OCI-LY1 (cell line): ENCODE results near the gene DBR1.

Experiments
- CTCF ChIP-seq: fragments of 200-600 bp; sonication (generic), shearing (Covaris generic); IDR thresholded peaks from 2 replicates; pipeline ENCODE4 v1.5.1; 2017; ENCODE audit warnings: mild to moderate bottlenecking, antibody characterized with exemption, low read length, moderate library complexity, mixed read lengths
- EZH2 ChIP-seq: fragments of 200-600 bp; sonication (generic), shearing (Covaris generic); IDR thresholded peaks from 2 replicates; pipeline ENCODE4 v1.8.0; 2017; ENCODE audit warnings: borderline replicate concordance, mixed run types, mild to moderate bottlenecking, antibody characterized with exemption, low read length, moderate library complexity, mixed read lengths

GRCh38 chr3:138113326-138113725 lies 61.4 kb downstream of the DBR1 start:
- TF ChIP-seq CTCF: no peak
- no peak for TF ChIP-seq EZH2
